Ovary (tissue), 9 donors: ENCODE measurements around the gene OSER1. TPM values are rescaled to one million over a fixed set of nuclear protein-coding genes. Genes with fewer than 3 reads are reported as not detected.

Experiments used
- DNase-seq, 5 donors: peaks; one replicate each; pipeline ENCODE4 v3.0.0-alpha.2; 2019 to 2020
- H3K27ac ChIP-seq, 2 donors: fragments of 200-600 bp; one replicate each; pipeline versions ENCODE4 v1.5.1 to v1.8.0; 2019 to 2022
- H3K27me3 ChIP-seq: fragments of 200-600 bp; one replicate; pipeline ENCODE4 v1.8.0; 2022
- H3K36me3 ChIP-seq: fragments of 200-600 bp; sonication (generic); one replicate; pipeline ENCODE4 v1.5.1; 2019
- H3K4me1 ChIP-seq: one replicate; pipeline ENCODE4 v1.8.1; 2013; ENCODE audit warnings: mild to moderate bottlenecking, moderate library complexity; ENCODE audit not compliant: insufficient read depth
- H3K4me3 ChIP-seq: fragments of 200-600 bp; sonication (generic); one replicate; pipeline ENCODE4 v1.5.1; 2017
- H3K9me3 ChIP-seq, 2 donors: fragments of 200-600 bp in 1 of 2; sonication (generic) in 1 of 2; one replicate each; pipeline versions ENCODE4 v1.5.1 to v1.8.1; 2013 to 2019; ENCODE audit warnings: mild to moderate bottlenecking in 1 of 2, moderate library complexity in 1 of 2
- EP300 ChIP-seq: sonication (generic); formaldehyde crosslinking; IDR thresholded peaks from one replicate; pipeline ENCODE4 v1.6.1; 2017; ENCODE audit warnings: antibody characterized with exemption
- POLR2A ChIP-seq: fragments of 450-650 bp; IDR thresholded peaks from one replicate; pipeline ENCODE4 v1.6.1; 2017; ENCODE audit warnings: antibody characterized with exemption, mild to moderate bottlenecking, moderate library complexity
- WGBS, 3 donors: extraction: QIAGEN DNeasy Blood & Tissue Kit in 1 of 3; methylation state at CpG; one replicate each; pipeline versions ENCODE4 v1.1.5 to v1.1.7; 2013 to 2017; 5-methylcytosine and 5-hydroxymethylcytosine counted together
- intact Hi-C, 4 donors: fragments of 100-400 bp; cut with DNase I; formaldehyde crosslinking; loops; one replicate each; pipeline versions ENCODE4 v1.11.0 to v1.15.1; 2022 to 2023
- polyA plus RNA-seq, 2 donors: library from polyadenylated mRNA; stranded (reverse); fragments of 200-250 nt in 1 of 2; fragments of 350-450 nt in 1 of 2; fragmentation: Illumina TruSeq in 1 of 2; extraction: RNeasy Lipid Tissue Mini Kit (QIAGEN cat#74804) in 1 of 2; gene quantifications; one replicate each; pipeline ENCODE4 v1.2.3, GENCODE V29; 2013 to 2014
- total RNA-seq, 7 donors: library from RNA; depleted of rRNA in 2 of 7; stranded (reverse); fragments of >200 nt in 2 of 7; fragmentation: NEBNext Ultra II Directional in 3 of 7; extraction: Animal tissue kit (Norgen Biotek cat#: 25700) in 3 of 7; gene quantifications; one replicate each; pipeline versions ENCODE4 v1.1.0 to v1.2.4, GENCODE V29; 2016 to 2023
- TF ChIP-seq, protein P1 (sequence below), 3 donors: fragments of 450-650 bp in 2 of 3; fragments of 200-600 bp in 1 of 3; IDR thresholded peaks; one replicate each; pipeline versions ENCODE4 v1.5.1 to v1.8.0; 2016 to 2022; ENCODE audit warnings: antibody characterized with exemption in 3 of 3, mild to moderate bottlenecking in 1 of 3
- donor health status: DM: no; HTN: no; CAD: no; lungs with moderate emphysema.
- donor health status: DM: no; HTN: no; CAD: no.
- donor health status: Bipolar disorder and iron deficiency.
- donor health status: DM: yes; HTN: yes; CAD: no.
- donor health status: DM: no; HTN: no; CAD: no.
- donor health status: DM: yes; HTN: yes; CAD: no.

OSER1 gene
- total and polyA plus RNA-seq, 9 donors: 27.7 to 55.3 (median 39.5) TPM

DNA sequence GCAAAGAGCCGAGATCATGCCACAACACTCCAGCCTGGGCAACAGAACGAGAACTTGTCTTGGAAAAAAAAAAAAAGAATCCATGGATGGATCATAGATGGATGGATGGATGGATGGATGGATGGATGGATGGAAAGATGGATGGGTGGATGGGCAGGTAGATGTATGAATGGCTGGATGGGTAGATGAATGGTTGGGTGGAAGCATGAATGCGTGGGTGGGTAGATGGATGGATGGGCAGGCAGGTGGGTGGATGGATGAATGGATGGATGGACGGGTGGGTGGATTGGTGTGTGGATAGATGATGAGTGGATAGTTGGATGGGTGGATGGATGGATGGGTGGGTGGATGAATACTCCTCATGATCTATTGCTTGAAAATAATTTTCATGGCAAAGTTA is 25.0 kb downstream of the OSER1 start:
- Histone ChIP-seq H3K4me3 (peak overlapping the region; percentile 44), H3K9me3 (no peaks in the 10 kb centered on the region), H3K27ac (no peak overlapping the region), H3K36me3 (no peaks in the 10 kb centered on the region), H3K4me1 (peaks cover 2% of the 10 kb centered on the region), H3K27me3 (no peaks in the 10 kb centered on the region)
- TF ChIP-seq, protein P1, sequence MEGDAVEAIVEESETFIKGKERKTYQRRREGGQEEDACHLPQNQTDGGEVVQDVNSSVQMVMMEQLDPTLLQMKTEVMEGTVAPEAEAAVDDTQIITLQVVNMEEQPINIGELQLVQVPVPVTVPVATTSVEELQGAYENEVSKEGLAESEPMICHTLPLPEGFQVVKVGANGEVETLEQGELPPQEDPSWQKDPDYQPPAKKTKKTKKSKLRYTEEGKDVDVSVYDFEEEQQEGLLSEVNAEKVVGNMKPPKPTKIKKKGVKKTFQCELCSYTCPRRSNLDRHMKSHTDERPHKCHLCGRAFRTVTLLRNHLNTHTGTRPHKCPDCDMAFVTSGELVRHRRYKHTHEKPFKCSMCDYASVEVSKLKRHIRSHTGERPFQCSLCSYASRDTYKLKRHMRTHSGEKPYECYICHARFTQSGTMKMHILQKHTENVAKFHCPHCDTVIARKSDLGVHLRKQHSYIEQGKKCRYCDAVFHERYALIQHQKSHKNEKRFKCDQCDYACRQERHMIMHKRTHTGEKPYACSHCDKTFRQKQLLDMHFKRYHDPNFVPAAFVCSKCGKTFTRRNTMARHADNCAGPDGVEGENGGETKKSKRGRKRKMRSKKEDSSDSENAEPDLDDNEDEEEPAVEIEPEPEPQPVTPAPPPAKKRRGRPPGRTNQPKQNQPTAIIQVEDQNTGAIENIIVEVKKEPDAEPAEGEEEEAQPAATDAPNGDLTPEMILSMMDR (IDR thresholded peaks at IDR 0.05): no peak
- TF ChIP-seq EP300 (no peak), POLR2A (no peak)
- intact Hi-C loops: loop anchor here (5.0 to 10.0 kb wide), 4 partner anchors 33 to 71 kb away; no protein-coding TSS in a partner anchor
- WGBS, 3 donors: 84 to 95% (median 90%) methylated on average over 4 of the region's 4 CpGs
- DNase-seq: no peak

DNA sequence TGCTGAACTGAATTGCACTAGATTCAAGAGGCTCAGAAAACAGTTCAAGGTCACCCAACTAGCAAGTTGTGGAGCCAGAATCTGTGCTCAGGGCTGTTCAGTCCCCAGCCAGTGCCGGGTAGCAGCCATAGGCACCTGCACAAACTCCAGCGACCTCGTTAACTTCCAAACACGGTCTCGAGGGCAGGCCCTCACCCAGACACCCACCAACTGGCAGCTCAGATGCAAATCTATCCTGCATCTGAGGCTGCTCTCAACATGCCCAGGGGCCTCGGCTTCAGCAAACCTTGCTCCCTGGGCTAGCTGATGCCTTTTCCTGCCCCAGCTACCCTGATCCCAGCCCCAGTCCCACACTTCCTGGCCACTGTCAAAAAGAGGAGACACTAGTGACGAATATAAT is 27.3 kb downstream of the OSER1 start:
- no peak overlapping the region for H3K27ac ChIP-seq
- H3K36me3 ChIP-seq: no peaks in the 10 kb centered on the region
- peak overlapping the region; percentile 44 for H3K4me3 ChIP-seq
- peaks cover 2% of the 10 kb centered on the region for H3K4me1 ChIP-seq
- no peak for DNase-seq
- H3K27me3 ChIP-seq: no peaks in the 10 kb centered on the region
- 61 to 68% (median 68%) methylated on average over 7 of the region's 7 CpGs for WGBS, 3 donors
- H3K9me3 ChIP-seq: no peaks in the 10 kb centered on the region
- TF ChIP-seq, protein P1 (IDR thresholded peaks at IDR 0.05): no peak
- TF ChIP-seq EP300 (no peak), POLR2A (no peak)
- intact Hi-C loops: loop anchor here in 1 of 4 donors (10.0 kb wide), 1 partner anchor 68 kb away; no protein-coding TSS in a partner anchor

DNA sequence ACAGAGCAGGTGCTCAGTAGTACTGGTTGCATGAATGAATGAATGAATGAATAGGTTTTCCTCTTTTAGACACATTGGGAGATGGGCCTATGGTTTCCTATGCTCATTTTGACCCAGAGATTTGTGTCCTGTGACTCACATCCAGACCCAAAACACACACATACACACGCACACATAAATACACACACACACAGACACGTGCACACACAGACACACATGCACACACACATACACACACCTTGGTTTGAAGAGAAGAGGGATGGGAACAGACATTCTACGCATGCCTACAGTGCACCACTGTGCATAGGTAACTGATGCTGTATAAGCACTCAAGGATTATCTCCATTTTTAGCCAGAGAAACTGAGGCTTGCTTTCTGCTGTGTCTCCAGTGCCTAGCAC is 27.7 kb downstream of the OSER1 start:
- H3K27me3 ChIP-seq: no peaks in the 10 kb centered on the region
- H3K4me3 ChIP-seq: peak overlapping the region; percentile 44
- no peak for DNase-seq
- peaks cover 2% of the 10 kb centered on the region for H3K4me1 ChIP-seq
- 84 to 86% (median 85%) methylated on average over 3 of the region's 3 CpGs for WGBS, 3 donors
- intact Hi-C loops: loop anchor here in 1 of 4 donors (10.0 kb wide), 1 partner anchor 68 kb away; no protein-coding TSS in a partner anchor
- no peaks in the 10 kb centered on the region for H3K36me3 ChIP-seq
- TF ChIP-seq, protein P1 (IDR thresholded peaks at IDR 0.05): no peak
- TF ChIP-seq POLR2A (no peak), EP300 (no peak)
- H3K27ac ChIP-seq: no peak overlapping the region
- H3K9me3 ChIP-seq: no peaks in the 10 kb centered on the region

DNA sequence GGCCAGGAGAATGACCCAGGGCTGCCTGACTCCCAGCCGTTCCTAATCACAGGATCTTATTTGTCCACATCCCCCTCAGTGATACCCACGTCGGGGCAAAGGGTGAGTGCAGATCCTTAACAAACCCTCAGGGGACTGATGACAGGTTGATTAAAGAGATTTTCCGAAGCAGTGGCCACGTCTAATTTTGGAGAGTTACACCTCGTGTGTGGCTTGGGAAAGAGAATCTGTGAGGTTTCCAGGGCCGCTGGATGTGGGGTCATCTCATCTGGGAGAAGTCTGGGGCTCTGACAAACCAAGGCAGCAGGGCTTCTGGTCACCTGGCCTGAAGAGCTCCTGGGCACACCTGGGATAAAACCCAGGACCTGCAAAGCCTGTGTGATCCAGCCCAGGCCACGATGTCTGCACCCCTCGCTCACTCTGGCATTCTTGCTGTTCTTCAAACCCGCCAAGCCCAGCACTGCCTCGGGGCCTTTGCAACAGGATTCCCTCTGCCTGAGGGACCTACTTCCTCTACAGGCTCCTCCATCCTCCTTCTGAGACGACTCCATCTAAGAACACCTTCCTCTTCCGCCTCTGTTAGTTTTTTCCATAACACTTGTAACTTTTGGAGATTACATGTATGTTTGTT is 28.3 kb downstream of the OSER1 start:
- intact Hi-C loops: loop anchor here in 1 of 4 donors (10.0 kb wide), 1 partner anchor 67 kb away; no protein-coding TSS in a partner anchor
- DNase-seq: no peak
- TF ChIP-seq POLR2A (no peak), EP300 (no peak)
- TF ChIP-seq, protein P1 (IDR thresholded peaks at IDR 0.05): no peak
- no peaks in the 10 kb centered on the region for H3K36me3 ChIP-seq
- H3K4me1 ChIP-seq: peaks cover 2% of the 10 kb centered on the region
- H3K27ac ChIP-seq: no peak overlapping the region
- 56 to 64% (median 59%) methylated on average over 12 to 13 of the region's 13 CpGs for WGBS, 3 donors
- no peak overlapping the region for H3K4me3 ChIP-seq
- H3K9me3 ChIP-seq: no peaks in the 10 kb centered on the region
- H3K27me3 ChIP-seq: no peaks in the 10 kb centered on the region
